PC-9 (cell line): ENCODE data around the gene TMEM164. TPM values are rescaled to one million over a fixed set of nuclear protein-coding genes. Genes with fewer than 3 reads are reported as not detected.

Source experiments
- BruUV-seq: library from RNA; stranded (reverse); fragments of 400-500 nt; replicated peaks from 2 replicates; lab custom pipeline; 2021; lab: Mats Ljungman, UMichigan
- CTCF ChIA-PET: fragments of 300-600 bp; sonication (Branson Sonifier 250); formaldehyde crosslinking; loops from one replicate; lab custom pipeline; 2022; ENCODE audit warnings: antibody characterized with exemption; lab: Charles Lee
- POLR2A ChIA-PET: fragments of 300-600 bp; sonication (Branson Sonifier 250); formaldehyde crosslinking; loops from one replicate; lab custom pipeline; 2022; ENCODE audit warnings: antibody characterized with exemption; ENCODE audit not compliant: unreplicated experiment; lab: Charles Lee
- DNase-seq, 2 experiments: peaks; one replicate each; pipeline versions ENCODE4 v3.0.0 to v3.0.0-alpha.2; 2015 to 2022; ENCODE audit warnings: mixed read lengths in 1 of 2
- H2AFZ ChIP-seq: fragments of 200-600 bp; sonication (generic); 2 replicates; pipeline ENCODE4 v1.8.1; 2017; ENCODE audit warnings: antibody characterized with exemption
- H3F3A ChIP-seq: fragments of 200-600 bp; sonication (generic); 2 replicates; pipeline ENCODE4 v1.8.1; 2017; ENCODE audit warnings: antibody characterized with exemption, mild to moderate bottlenecking, low read depth; ENCODE audit not compliant: insufficient read depth
- H3K27ac ChIP-seq: fragments of 200-600 bp; sonication (generic); 2 replicates; pipeline ENCODE4 v1.6.1; 2016; ENCODE audit warnings: mixed run types
- H3K27me3 ChIP-seq: fragments of 200-600 bp; sonication (generic); 2 replicates; pipeline ENCODE4 v1.6.1; 2016; ENCODE audit warnings: low read depth, mixed run types; ENCODE audit not compliant: insufficient read depth
- H3K36me3 ChIP-seq: fragments of 200-600 bp; sonication (generic); 2 replicates; pipeline ENCODE4 v1.6.1; 2016; ENCODE audit warnings: low read depth, mixed run types
- H3K4me1 ChIP-seq: fragments of 200-600 bp; sonication (generic); replicated peaks from 2 replicates; pipeline ENCODE4 v1.6.1; 2016; ENCODE audit warnings: mixed run types; ENCODE audit not compliant: insufficient read depth
- H3K4me2 ChIP-seq: fragments of 200-600 bp; sonication (generic); 2 replicates; pipeline ENCODE4 v1.6.1; 2017; ENCODE audit warnings: mixed run types
- H3K4me3 ChIP-seq: fragments of 200-600 bp; sonication (generic); 2 replicates; pipeline ENCODE4 v1.6.1; 2016; ENCODE audit warnings: mixed run types
- H3K79me2 ChIP-seq: fragments of 200-600 bp; sonication (generic); 2 replicates; pipeline ENCODE4 v1.6.1; 2017; ENCODE audit warnings: low read depth, mixed run types
- H3K9me2 ChIP-seq: fragments of 200-600 bp; sonication (generic); 2 replicates; pipeline ENCODE4 v1.8.1; 2017; ENCODE audit warnings: mild to moderate bottlenecking; ENCODE audit not compliant: insufficient read depth
- H3K9me3 ChIP-seq: fragments of 200-600 bp; sonication (generic); 2 replicates; pipeline ENCODE4 v1.8.1; 2016; ENCODE audit warnings: low read depth; ENCODE audit not compliant: insufficient read depth
- H4K20me1 ChIP-seq: fragments of 200-600 bp; sonication (generic); 2 replicates; pipeline ENCODE4 v1.8.1; 2017; ENCODE audit not compliant: insufficient read depth
- CTCF ChIP-seq: fragments of 200-600 bp; sonication (generic); conservative IDR thresholded peaks from 2 replicates; pipeline ENCODE4 v1.6.1; 2017; ENCODE audit warnings: mixed run types, antibody characterized with exemption, mild to moderate bottlenecking, moderate library complexity
- EZH2 ChIP-seq: fragments of 200-600 bp; sonication (generic); IDR thresholded peaks from 2 replicates; pipeline ENCODE4 v1.8.0; 2017; ENCODE audit warnings: antibody characterized with exemption, low read depth
- intact Hi-C: fragments of 100-400 bp; cut with micrococcal nuclease; formaldehyde crosslinking; loops from one replicate; pipeline ENCODE4 v1.10.0; 2022; ENCODE audit not compliant: unreplicated experiment
- total RNA-seq: library from RNA; stranded (reverse); gene quantifications from 2 replicates; pipeline ENCODE4 v1.2.3, GENCODE V29; 2021

The TMEM164 gene
- total RNA-seq, 1 experiment from 2014 or later = 44.5 TPM

GRCh38 chrX:110036162-110037033, 33.5 kb downstream of the TMEM164 start:
- Histone ChIP-seq H3K4me3 (no peak overlapping the region), H3K27me3 (no peaks in the 10 kb centered on the region), H3K9me3 (no peaks in the 10 kb centered on the region), H4K20me1 (0 out of 2 replicates have a peak, but pooled peaks cover 4% of the 10 kb centered on the region), H3F3A (peaks cover 9% of the 10 kb centered on the region; the same call in 1 of the 2 replicates), H3K36me3 (no peaks in the 10 kb centered on the region), H2AFZ (no peak overlapping the region), H3K79me2 (peaks cover 24% of the 10 kb centered on the region), H3K4me2 (no peak overlapping the region), H3K4me1 (peaks cover 23% of the 10 kb centered on the region), H3K27ac (0 out of 2 replicates have a peak overlapping the region, but pooled peaks have one; percentile 1), H3K9me2 (no peaks in the 10 kb centered on the region; the same call in 1 of the 2 replicates)
- DNase-seq = peak in 1 of 2 experiments; percentile 59
- CTCF ChIA-PET = no interaction called here
- POLR2A ChIA-PET = no interaction called here
- TF ChIP-seq CTCF = no peak
- no peak for TF ChIP-seq EZH2
- intact Hi-C loops = no loop called here
- BruUV-seq = no TSS peak

GRCh38 chrX:110037178-110037577, 34.3 kb downstream of the TMEM164 start:
- TF ChIP-seq CTCF (no peak), EZH2 (no peak)
- H3F3A ChIP-seq = peaks cover 9% of the 10 kb centered on the region; the same call in 1 of the 2 replicates
- ChIA-PET CTCF (no interaction called here), POLR2A (no interaction called here)
- no peaks in the 10 kb centered on the region for H3K36me3 ChIP-seq
- H4K20me1 ChIP-seq = 0 out of 2 replicates have a peak, but pooled peaks cover 4% of the 10 kb centered on the region
- H3K4me1 ChIP-seq = peaks cover 26% of the 10 kb centered on the region
- H3K27ac ChIP-seq = no peak overlapping the region
- no peaks in the 10 kb centered on the region for H3K27me3 ChIP-seq
- intact Hi-C loops = no loop called here
- no peaks in the 10 kb centered on the region; the same call in 1 of the 2 replicates for H3K9me2 ChIP-seq
- no peaks in the 10 kb centered on the region for H3K9me3 ChIP-seq
- H2AFZ ChIP-seq = no peak overlapping the region
- H3K79me2 ChIP-seq = peaks cover 24% of the 10 kb centered on the region
- no peak overlapping the region for H3K4me3 ChIP-seq
- BruUV-seq = no TSS peak
- DNase-seq = no peak
- H3K4me2 ChIP-seq = no peak overlapping the region

GRCh38 chrX:110038900-110039299, 36.0 kb downstream of the TMEM164 start:
- H3K4me3 ChIP-seq = no peak overlapping the region
- TF ChIP-seq EZH2 (no peak), CTCF (no peak)
- peaks cover 31% of the 10 kb centered on the region for H3K4me1 ChIP-seq
- DNase-seq = no peak
- no peak overlapping the region for H3K27ac ChIP-seq
- no peaks in the 10 kb centered on the region for H3K9me3 ChIP-seq
- H3K4me2 ChIP-seq = no peak overlapping the region
- ChIA-PET POLR2A (no interaction called here), CTCF (interaction anchor here (0.7 kb wide), 1 partner anchor 25 kb away, joined by 3 read pairs; no protein-coding TSS in a partner anchor)
- BruUV-seq = no TSS peak
- 0 out of 2 replicates have a peak, but pooled peaks cover 4% of the 10 kb centered on the region for H4K20me1 ChIP-seq
- no peaks in the 10 kb centered on the region for H3K27me3 ChIP-seq
- intact Hi-C loops = no loop called here
- peaks cover 41% of the 10 kb centered on the region for H3K79me2 ChIP-seq
- peaks cover 9% of the 10 kb centered on the region; the same call in 1 of the 2 replicates for H3F3A ChIP-seq
- no peaks in the 10 kb centered on the region; the same call in 1 of the 2 replicates for H3K9me2 ChIP-seq
- no peak overlapping the region for H2AFZ ChIP-seq
- H3K36me3 ChIP-seq = no peaks in the 10 kb centered on the region
